HepG2 (cell line): ENCODE data around the gene PSMD1. TPM values are rescaled to one million over a fixed set of nuclear protein-coding genes. Genes with fewer than 3 reads are reported as not detected.
A peak's percentile ranks its signal among the peaks of the same experiment; 100 is the strongest.

Experiments
- BHLHE40 ChIP-seq: IDR thresholded peaks from 2 replicates; pipeline ENCODE4 v1.6.1; 2011; ENCODE audit warnings: low read length, improper control_type of control experiment
- DMAP1 ChIP-seq: IDR thresholded peaks from 2 replicates; pipeline ENCODE4 v1.6.1; 2016
- GMEB1 ChIP-seq: sonication (generic); formaldehyde crosslinking; IDR thresholded peaks from 2 replicates; pipeline ENCODE4 v1.5.1; 2020; ENCODE audit warnings: missing genetic modification reagents, mild to moderate bottlenecking, borderline replicate concordance
- HOMEZ ChIP-seq: IDR thresholded peaks from 2 replicates; pipeline ENCODE4 v1.6.1; 2016; ENCODE audit warnings: low read depth
- IRX3 ChIP-seq: sonication (generic); formaldehyde crosslinking; IDR thresholded peaks from 2 replicates; pipeline ENCODE4 v1.8.1; 2023; ENCODE audit warnings: mild to moderate bottlenecking, low read depth, missing genetic modification reagents, borderline replicate concordance
- ISL2 ChIP-seq: sonication (generic); formaldehyde crosslinking; IDR thresholded peaks from 2 replicates; pipeline ENCODE4 v1.5.0; 2020; ENCODE audit warnings: missing genetic modification reagents
- KDM3A ChIP-seq: IDR thresholded peaks from 2 replicates; pipeline ENCODE4 v1.6.1; 2018; ENCODE audit warnings: low read depth, missing compliant biosample characterization
- PRDM10 ChIP-seq: sonication (generic); formaldehyde crosslinking; IDR thresholded peaks from 2 replicates; pipeline ENCODE4 v1.4.0; 2020; ENCODE audit warnings: low read depth, missing genetic modification reagents
- PTBP1 ChIP-seq: fragments of 200-400 bp; formaldehyde crosslinking; IDR thresholded peaks from 2 replicates; pipeline ENCODE4 v1.6.1; 2018; ENCODE audit warnings: low read length, low read depth; ENCODE audit not compliant: poor library complexity, severe bottlenecking
- SOX5 ChIP-seq: IDR thresholded peaks from 2 replicates; pipeline ENCODE4 v1.6.1; 2016; ENCODE audit warnings: borderline replicate concordance
- SP4 ChIP-seq: sonication (generic); formaldehyde crosslinking; IDR thresholded peaks from 2 replicates; pipeline ENCODE4 v1.8.1; 2023; ENCODE audit warnings: mild to moderate bottlenecking, missing genetic modification reagents
- TFDP1 ChIP-seq: IDR thresholded peaks from 2 replicates; pipeline ENCODE4 v1.6.1; 2016; ENCODE audit warnings: missing compliant biosample characterization, missing genetic modification reagents, borderline replicate concordance
- ZNF138 ChIP-seq: sonication (generic); formaldehyde crosslinking; IDR thresholded peaks from 2 replicates; pipeline ENCODE4 v1.5.0; 2020; ENCODE audit warnings: mild to moderate bottlenecking, low read depth, missing genetic modification reagents
- ZNF160 ChIP-seq: sonication (generic); formaldehyde crosslinking; IDR thresholded peaks from 2 replicates; pipeline ENCODE4 v1.8.0; 2022; ENCODE audit warnings: mild to moderate bottlenecking, inconsistent platforms, missing genetic modification reagents
- ZNF780A ChIP-seq: sonication (generic); formaldehyde crosslinking; IDR thresholded peaks from 2 replicates; pipeline ENCODE4 v1.8.0; 2022; ENCODE audit warnings: mild to moderate bottlenecking, missing genetic modification reagents, moderate library complexity
- ZNF781 ChIP-seq: sonication (generic); formaldehyde crosslinking; IDR thresholded peaks from 2 replicates; pipeline ENCODE4 v1.5.1; 2020; ENCODE audit warnings: borderline replicate concordance, mild to moderate bottlenecking, missing genetic modification reagents; ENCODE audit errors: not compliant biosample characterization
- ZNF790 ChIP-seq: sonication (generic); formaldehyde crosslinking; IDR thresholded peaks from 2 replicates; pipeline ENCODE4 v1.8.0; 2022; ENCODE audit warnings: missing genetic modification reagents, mild to moderate bottlenecking, borderline replicate concordance
- ZSCAN12 ChIP-seq: sonication (generic); formaldehyde crosslinking; IDR thresholded peaks from 2 replicates; pipeline ENCODE4 v1.9.0; 2021; ENCODE audit warnings: mild to moderate bottlenecking, missing genetic modification reagents
- polyA plus RNA-seq, 8 experiments: library from polyadenylated mRNA; depleted of rRNA in 3 of 8; stranded (reverse) in 7 of 8; unstranded in 1 of 8; fragments of >200 nt; fragmentation: Illumina TruSeq in 4 of 8; extraction: Trizol in 4 of 8; gene quantifications; 2 replicates each; pipeline versions ENCODE4 v1.2.1 to v1.2.3, GENCODE V29; 2011 to 2016; ENCODE audit warnings: low read depth in 4 of 8, missing spikeins in 1 of 8, mixed read lengths in 1 of 8; ENCODE audit not compliant: insufficient read depth in 1 of 8
- total RNA-seq, 5 experiments: library from RNA; depleted of rRNA; stranded (reverse); fragments of >200 nt; fragmentation: Illumina TruSeq; extraction: Trizol; gene quantifications; 2 replicates each; pipeline ENCODE4 v1.2.3, GENCODE V29; 2016; ENCODE audit warnings: low read depth in 1 of 5

PSMD1 gene
- total and polyA plus RNA-seq, 2 of the 13 experiments (the other 11 are each of a cell fraction or from before 2014, with no cell fraction given) = 136 to 191 TPM

- TF ChIP-seq KDM3A (CRISPR knock-in tag) (0 out of 2 replicates have a peak, but pooled peaks have one; percentile 53), ZNF780A (CRISPR knock-in tag) (0 out of 2 replicates have a peak, but pooled peaks have one; percentile 24), ZSCAN12 (CRISPR knock-in tag) (peak; percentile 33; the same call in 1 of the 2 replicates), PRDM10 (no peak), SP4 (CRISPR knock-in tag) (peak; percentile 51; the same call in 1 of the 2 replicates), SOX5 (CRISPR knock-in tag) (peak; percentile 51; the same call in 1 of the 2 replicates), ZNF160 (CRISPR knock-in tag) (peak; percentile 59; the same call in 1 of the 2 replicates), ZNF781 (peak; percentile 74), BHLHE40 (peak; percentile 24; the same call in 1 of the 2 replicates), DMAP1 (peak; percentile 67; the same call in 1 of the 2 replicates), ZNF790 (CRISPR knock-in tag) (peak; percentile 70), PTBP1 (peak; percentile 33), ZNF138 (peak; percentile 86; the same call in 1 of the 2 replicates), HOMEZ (CRISPR knock-in tag) (peak; percentile 64; the same call in 1 of the 2 replicates), GMEB1 (CRISPR knock-in tag) (peak; percentile 47; the same call in 1 of the 2 replicates), IRX3 (no peak), ISL2 (peak; percentile 73), TFDP1 (peak; percentile 86; the same call in 1 of the 2 replicates)
Measured at GRCh38 chr2:231052494-231053451, 3.9 kb upstream of the PSMD1 start (continued).
